ENCODE data around the gene CYLD. TPM values are rescaled to one million over a fixed set of nuclear protein-coding genes. Genes with fewer than 3 reads are reported as not detected.

The CYLD gene
- total and polyA plus RNA-seq, 10 of the 15 experiments (the other 5 are each of a cell fraction or from before 2014, with no cell fraction given): 19.2 to 106 (median 46.1) TPM

DNA sequence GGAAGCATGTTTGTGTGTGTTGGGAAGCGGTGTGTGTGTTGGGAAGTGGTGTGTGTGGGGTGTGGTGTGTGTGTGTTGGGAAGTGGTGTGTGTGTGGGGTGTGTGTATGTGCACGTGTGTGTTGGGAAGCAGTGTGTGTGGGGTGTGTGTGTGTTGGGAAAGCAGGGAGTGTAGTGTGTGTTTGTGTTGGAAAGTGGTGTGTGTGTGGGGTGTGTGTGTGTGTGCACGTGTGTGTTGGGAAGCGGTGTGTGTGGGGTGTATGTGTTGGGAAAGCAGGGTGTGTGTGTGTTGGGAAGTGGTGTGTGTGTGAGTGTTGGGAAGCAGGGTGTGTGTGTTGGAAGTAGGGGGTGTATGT is 49.3 kb upstream of the CYLD start (continued):
- TF ChIP-seq, protein P1, sequence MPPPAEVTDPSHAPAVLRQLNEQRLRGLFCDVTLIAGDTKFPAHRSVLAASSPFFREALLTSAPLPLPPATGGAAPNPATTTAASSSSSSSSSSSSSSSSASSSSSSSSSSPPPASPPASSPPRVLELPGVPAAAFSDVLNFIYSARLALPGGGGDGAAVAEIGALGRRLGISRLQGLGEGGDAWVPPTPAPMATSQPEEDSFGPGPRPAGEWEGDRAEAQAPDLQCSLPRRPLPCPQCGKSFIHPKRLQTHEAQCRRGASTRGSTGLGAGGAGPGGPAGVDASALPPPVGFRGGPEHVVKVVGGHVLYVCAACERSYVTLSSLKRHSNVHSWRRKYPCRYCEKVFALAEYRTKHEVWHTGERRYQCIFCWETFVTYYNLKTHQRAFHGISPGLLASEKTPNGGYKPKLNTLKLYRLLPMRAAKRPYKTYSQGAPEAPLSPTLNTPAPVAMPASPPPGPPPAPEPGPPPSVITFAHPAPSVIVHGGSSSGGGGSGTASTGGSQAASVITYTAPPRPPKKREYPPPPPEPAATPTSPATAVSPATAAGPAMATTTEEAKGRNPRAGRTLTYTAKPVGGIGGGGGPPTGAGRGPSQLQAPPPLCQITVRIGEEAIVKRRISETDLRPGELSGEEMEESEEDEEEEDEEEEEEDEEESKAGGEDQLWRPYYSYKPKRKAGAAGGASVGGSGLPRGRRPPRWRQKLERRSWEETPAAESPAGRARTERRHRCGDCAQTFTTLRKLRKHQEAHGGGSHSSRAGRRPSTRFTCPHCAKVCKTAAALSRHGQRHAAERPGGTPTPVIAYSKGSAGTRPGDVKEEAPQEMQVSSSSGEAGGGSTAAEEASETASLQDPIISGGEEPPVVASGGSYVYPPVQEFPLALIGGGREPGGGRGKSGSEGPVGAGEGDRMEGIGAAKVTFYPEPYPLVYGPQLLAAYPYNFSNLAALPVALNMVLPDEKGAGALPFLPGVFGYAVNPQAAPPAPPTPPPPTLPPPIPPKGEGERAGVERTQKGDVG (CRISPR knock-in tag; IDR thresholded peaks at IDR 0.05): no peak
- TF ChIP-seq YY1 (IDR thresholded peaks at IDR 0.05; ENCODE audit: low read depth, low read length) (no peak), EGR1 (IDR thresholded peaks at IDR 0.05; ENCODE audit: borderline replicate concordance in 1 of 2, low read depth in 2 of 2, low read length in 2 of 2) (no peak), NFIC (IDR thresholded peaks at IDR 0.05; ENCODE audit: low read depth, low read length) (no peak)
- TF ChIP-seq, protein P2, sequence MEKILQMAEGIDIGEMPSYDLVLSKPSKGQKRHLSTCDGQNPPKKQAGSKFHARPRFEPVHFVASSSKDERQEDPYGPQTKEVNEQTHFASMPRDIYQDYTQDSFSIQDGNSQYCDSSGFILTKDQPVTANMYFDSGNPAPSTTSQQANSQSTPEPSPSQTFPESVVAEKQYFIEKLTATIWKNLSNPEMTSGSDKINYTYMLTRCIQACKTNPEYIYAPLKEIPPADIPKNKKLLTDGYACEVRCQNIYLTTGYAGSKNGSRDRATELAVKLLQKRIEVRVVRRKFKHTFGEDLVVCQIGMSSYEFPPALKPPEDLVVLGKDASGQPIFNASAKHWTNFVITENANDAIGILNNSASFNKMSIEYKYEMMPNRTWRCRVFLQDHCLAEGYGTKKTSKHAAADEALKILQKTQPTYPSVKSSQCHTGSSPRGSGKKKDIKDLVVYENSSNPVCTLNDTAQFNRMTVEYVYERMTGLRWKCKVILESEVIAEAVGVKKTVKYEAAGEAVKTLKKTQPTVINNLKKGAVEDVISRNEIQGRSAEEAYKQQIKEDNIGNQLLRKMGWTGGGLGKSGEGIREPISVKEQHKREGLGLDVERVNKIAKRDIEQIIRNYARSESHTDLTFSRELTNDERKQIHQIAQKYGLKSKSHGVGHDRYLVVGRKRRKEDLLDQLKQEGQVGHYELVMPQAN (conservative IDR thresholded peaks at IDR 0.05): no peak
